ENCODE results near the gene TICAM1.
"Not testable (repeated sequence)": the region's sequence is repeated elsewhere in the genome, so short reads cannot be mapped to it uniquely, and the experiment has no call there.

Gene TICAM1

DNA sequence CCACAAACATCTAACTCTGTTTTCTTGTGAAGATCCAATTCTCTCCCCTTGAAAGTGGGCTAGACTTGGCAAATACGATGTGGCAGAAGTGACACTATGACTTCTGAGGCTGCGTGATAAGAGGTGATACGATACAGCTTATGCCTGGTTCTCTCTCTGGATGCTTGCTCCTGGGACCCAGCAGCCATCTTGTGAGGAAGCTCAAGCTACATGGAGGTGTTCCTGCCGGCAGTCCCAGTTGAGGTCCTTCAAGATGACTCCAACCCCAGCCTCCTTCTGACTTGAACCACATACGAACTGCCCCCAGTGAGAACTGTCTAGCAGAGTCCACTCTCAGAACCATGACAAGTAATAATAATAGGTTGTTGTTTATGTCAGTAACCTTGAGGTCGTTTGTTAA lies 50.7 kb downstream of the TICAM1 start:
- no peak overlapping the region for H3K9ac ChIP-seq (ENCODE audit: low read depth, low read length)
- no peaks in the 10 kb centered on the region for H3K4me1 ChIP-seq (ENCODE audit: insufficient read depth, low read length)
- no peaks in the 10 kb centered on the region for H3K9me3 ChIP-seq (ENCODE audit: insufficient read depth, low read length, severe bottlenecking)
- no peaks in the 10 kb centered on the region for H3K79me2 ChIP-seq (ENCODE audit: insufficient read depth, low read length)
- no peak overlapping the region for H3K27ac ChIP-seq (ENCODE audit: low read length)
- H3K4me2 ChIP-seq (ENCODE audit: insufficient read depth, low read length), result no peak overlapping the region
- H3K36me3 ChIP-seq (ENCODE audit: insufficient read depth, low read length), result no peaks in the 10 kb centered on the region
- no peak overlapping the region for H2AFZ ChIP-seq (ENCODE audit: low read depth, low read length)
- no peaks in the 10 kb centered on the region for H4K20me1 ChIP-seq (ENCODE audit: insufficient read depth, low read length)
- ATAC-seq (ENCODE audit: insufficient read depth, low read depth) (no peak), DNase-seq (no peak)
- no peaks in the 10 kb centered on the region for H3K27me3 ChIP-seq (ENCODE audit: insufficient read depth, low read length, poor library complexity)
- no peak overlapping the region for H3K4me3 ChIP-seq (ENCODE audit: low read depth in 1 of 2, low read length in 2 of 2)
- TF ChIP-seq, protein P1, sequence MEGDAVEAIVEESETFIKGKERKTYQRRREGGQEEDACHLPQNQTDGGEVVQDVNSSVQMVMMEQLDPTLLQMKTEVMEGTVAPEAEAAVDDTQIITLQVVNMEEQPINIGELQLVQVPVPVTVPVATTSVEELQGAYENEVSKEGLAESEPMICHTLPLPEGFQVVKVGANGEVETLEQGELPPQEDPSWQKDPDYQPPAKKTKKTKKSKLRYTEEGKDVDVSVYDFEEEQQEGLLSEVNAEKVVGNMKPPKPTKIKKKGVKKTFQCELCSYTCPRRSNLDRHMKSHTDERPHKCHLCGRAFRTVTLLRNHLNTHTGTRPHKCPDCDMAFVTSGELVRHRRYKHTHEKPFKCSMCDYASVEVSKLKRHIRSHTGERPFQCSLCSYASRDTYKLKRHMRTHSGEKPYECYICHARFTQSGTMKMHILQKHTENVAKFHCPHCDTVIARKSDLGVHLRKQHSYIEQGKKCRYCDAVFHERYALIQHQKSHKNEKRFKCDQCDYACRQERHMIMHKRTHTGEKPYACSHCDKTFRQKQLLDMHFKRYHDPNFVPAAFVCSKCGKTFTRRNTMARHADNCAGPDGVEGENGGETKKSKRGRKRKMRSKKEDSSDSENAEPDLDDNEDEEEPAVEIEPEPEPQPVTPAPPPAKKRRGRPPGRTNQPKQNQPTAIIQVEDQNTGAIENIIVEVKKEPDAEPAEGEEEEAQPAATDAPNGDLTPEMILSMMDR (IDR thresholded peaks at IDR 0.05; ENCODE audit: borderline replicate concordance, extremely low read depth, low read length, poor library complexity, severe bottlenecking), result no peak
- no peak for TF ChIP-seq EZH2 (IDR thresholded peaks at IDR 0.05; ENCODE audit: borderline replicate concordance, low read depth, low read length, severe bottlenecking)

- H3K36me3 ChIP-seq (ENCODE audit: insufficient read depth, low read length); H3K27ac ChIP-seq (ENCODE audit: low read length); H3K4me2 ChIP-seq (ENCODE audit: insufficient read depth, low read length); H4K20me1 ChIP-seq (ENCODE audit: insufficient read depth, low read length); ATAC-seq (ENCODE audit: insufficient read depth, low read depth); H3K4me3 ChIP-seq (ENCODE audit: low read depth in 1 of 2, low read length in 2 of 2); H3K9ac ChIP-seq (ENCODE audit: low read depth, low read length); DNase-seq; H3K79me2 ChIP-seq (ENCODE audit: insufficient read depth, low read length); H2AFZ ChIP-seq (ENCODE audit: low read depth, low read length); H3K27me3 ChIP-seq (ENCODE audit: insufficient read depth, low read length, poor library complexity); H3K9me3 ChIP-seq (ENCODE audit: insufficient read depth, low read length, severe bottlenecking); H3K4me1 ChIP-seq (ENCODE audit: insufficient read depth, low read length): not testable (repeated sequence)
Measured at GRCh38 chr19:4778124-4778523, 53.4 kb downstream of the TICAM1 start.

- Histone ChIP-seq H3K27ac (ENCODE audit: low read length) (no peak overlapping the region), H3K27me3 (ENCODE audit: insufficient read depth, low read length, poor library complexity) (no peaks in the 10 kb centered on the region), H3K4me2 (ENCODE audit: insufficient read depth, low read length) (no peak overlapping the region), H3K9me3 (ENCODE audit: insufficient read depth, low read length, severe bottlenecking) (no peaks in the 10 kb centered on the region), H3K4me1 (ENCODE audit: insufficient read depth, low read length) (no peaks in the 10 kb centered on the region), H3K9ac (ENCODE audit: low read depth, low read length) (no peak overlapping the region), H2AFZ (ENCODE audit: low read depth, low read length) (no peak overlapping the region), H4K20me1 (ENCODE audit: insufficient read depth, low read length) (0 out of 2 replicates have a peak, but pooled peaks cover 3% of the 10 kb centered on the region), H3K79me2 (ENCODE audit: insufficient read depth, low read length) (no peaks in the 10 kb centered on the region), H3K36me3 (ENCODE audit: insufficient read depth, low read length) (no peaks in the 10 kb centered on the region), H3K4me3 (ENCODE audit: low read depth in 1 of 2, low read length in 2 of 2) (no peak overlapping the region)
- DNase-seq, result no peak
- no peak for TF ChIP-seq EZH2 (IDR thresholded peaks at IDR 0.05; ENCODE audit: borderline replicate concordance, low read depth, low read length, severe bottlenecking)
- TF ChIP-seq, protein P1 (IDR thresholded peaks at IDR 0.05; ENCODE audit: borderline replicate concordance, extremely low read depth, low read length, poor library complexity, severe bottlenecking), result no peak
- ATAC-seq (ENCODE audit: insufficient read depth, low read depth), result no peak
Measured at GRCh38 chr19:4776436-4777211, 54.9 kb downstream of the TICAM1 start.

GRCh38 chr19:4775627-4776152 lies 55.8 kb downstream of the TICAM1 start:
- Histone ChIP-seq H3K9me3 (ENCODE audit: insufficient read depth, low read length, severe bottlenecking) (no peaks in the 10 kb centered on the region), H3K4me2 (ENCODE audit: insufficient read depth, low read length) (no peak overlapping the region), H2AFZ (ENCODE audit: low read depth, low read length) (no peak overlapping the region), H3K36me3 (ENCODE audit: insufficient read depth, low read length) (no peaks in the 10 kb centered on the region), H3K9ac (ENCODE audit: low read depth, low read length) (no peak overlapping the region), H4K20me1 (ENCODE audit: insufficient read depth, low read length) (0 out of 2 replicates have a peak, but pooled peaks cover 4% of the 10 kb centered on the region), H3K27me3 (ENCODE audit: insufficient read depth, low read length, poor library complexity) (no peaks in the 10 kb centered on the region), H3K27ac (ENCODE audit: low read length) (no peak overlapping the region), H3K79me2 (ENCODE audit: insufficient read depth, low read length) (no peaks in the 10 kb centered on the region), H3K4me3 (ENCODE audit: low read depth in 1 of 2, low read length in 2 of 2) (no peak overlapping the region), H3K4me1 (ENCODE audit: insufficient read depth, low read length) (no peaks in the 10 kb centered on the region)
- ATAC-seq (ENCODE audit: insufficient read depth, low read depth) (no peak), DNase-seq (no peak)
- no peak for TF ChIP-seq EZH2 (IDR thresholded peaks at IDR 0.05; ENCODE audit: borderline replicate concordance, low read depth, low read length, severe bottlenecking)
- TF ChIP-seq, protein P1 (IDR thresholded peaks at IDR 0.05; ENCODE audit: borderline replicate concordance, extremely low read depth, low read length, poor library complexity, severe bottlenecking), result no peak
